ENCODE data around the gene HS6ST3.
"Not testable (repeated sequence)": the region's sequence is repeated elsewhere in the genome, so short reads cannot be mapped to it uniquely, and the experiment has no call there.

The HS6ST3 gene

GRCh38 chr13:96741779-96742178 is 651.9 kb downstream of the HS6ST3 start:
- DNase-seq (ENCODE audit: low spot score) = no peak

- DNase-seq (ENCODE audit: low spot score) = no peak
These were observed 653.6 kb downstream of the HS6ST3 start for GRCh38 chr13:96743296-96744089.

GRCh38 chr13:96744367-96745331 is 654.7 kb downstream of the HS6ST3 start:
- no peak for DNase-seq (ENCODE audit: low spot score)

- DNase-seq (ENCODE audit: low spot score) = no peak
These were observed 657.0 kb downstream of the HS6ST3 start for GRCh38 chr13:96746886-96747285.

- no peak for DNase-seq (ENCODE audit: low spot score)
These were observed 659.9 kb downstream of the HS6ST3 start for GRCh38 chr13:96749825-96750224.

- no peak for DNase-seq (ENCODE audit: low spot score)
These were observed 661.2 kb downstream of the HS6ST3 start for GRCh38 chr13:96751089-96751488.

- no peak for DNase-seq (ENCODE audit: low spot score)
These were observed 673.0 kb downstream of the HS6ST3 start for GRCh38 chr13:96762876-96763275.

GRCh38 chr13:96766306-96766705 is 676.4 kb downstream of the HS6ST3 start:
- DNase-seq (ENCODE audit: low spot score) = no peak

GRCh38 chr13:96768524-96768923 is 678.6 kb downstream of the HS6ST3 start:
- no peak for DNase-seq (ENCODE audit: low spot score)

GRCh38 chr13:96769874-96770273 is 680.0 kb downstream of the HS6ST3 start:
- DNase-seq (ENCODE audit: low spot score) = no peak

- DNase-seq (ENCODE audit: low spot score) = peak; percentile 3
These were observed 681.8 kb downstream of the HS6ST3 start for GRCh38 chr13:96771486-96772367.

- no peak for DNase-seq (ENCODE audit: low spot score)
These were observed 682.5 kb downstream of the HS6ST3 start for GRCh38 chr13:96772426-96772825.

GRCh38 chr13:96778302-96778701 is 688.4 kb downstream of the HS6ST3 start:
- not testable (repeated sequence) for DNase-seq (ENCODE audit: low spot score)

GRCh38 chr13:96779691-96780090 is 689.8 kb downstream of the HS6ST3 start:
- DNase-seq (ENCODE audit: low spot score) = no peak

GRCh38 chr13:96780105-96780504 is 690.2 kb downstream of the HS6ST3 start:
- no peak for DNase-seq (ENCODE audit: low spot score)

GRCh38 chr13:96781141-96781540 is 691.2 kb downstream of the HS6ST3 start:
- no peak for DNase-seq (ENCODE audit: low spot score)

- no peak for DNase-seq (ENCODE audit: low spot score)
These were observed 692.3 kb downstream of the HS6ST3 start for GRCh38 chr13:96782186-96782585.

GRCh38 chr13:96783057-96783456 is 693.1 kb downstream of the HS6ST3 start:
- no peak for DNase-seq (ENCODE audit: low spot score)

- DNase-seq (ENCODE audit: low spot score) = no peak
These were observed 693.6 kb downstream of the HS6ST3 start for GRCh38 chr13:96783511-96783910.

GRCh38 chr13:96785986-96786385 is 696.1 kb downstream of the HS6ST3 start:
- DNase-seq (ENCODE audit: low spot score) = no peak

GRCh38 chr13:96792188-96792587 is 702.3 kb downstream of the HS6ST3 start:
- no peak for DNase-seq (ENCODE audit: low spot score)
